ENCODE data around the gene TSR3.

TSR3 gene

GRCh38 chr16:1324286-1324826 is 27.3 kb downstream of the TSR3 start:
- no peak for DNase-seq (ENCODE audit: low read depth in 2 of 2)

- DNase-seq (ENCODE audit: low read depth in 2 of 2): no peak
Measured at GRCh38 chr16:1323296-1324239, 28.1 kb downstream of the TSR3 start.

- DNase-seq (ENCODE audit: low read depth in 2 of 2): no peak
Measured at GRCh38 chr16:1322407-1322806, 29.3 kb downstream of the TSR3 start.

GRCh38 chr16:1320658-1321240 is 30.9 kb downstream of the TSR3 start:
- no peak for DNase-seq (ENCODE audit: low read depth in 2 of 2)

- DNase-seq (ENCODE audit: low read depth in 2 of 2): no peak
Measured at GRCh38 chr16:1320097-1320496, 31.6 kb downstream of the TSR3 start.

GRCh38 chr16:1319041-1319440 is 32.6 kb downstream of the TSR3 start:
- no peak for DNase-seq (ENCODE audit: low read depth in 2 of 2)

GRCh38 chr16:1318268-1318545 is 33.5 kb downstream of the TSR3 start:
- DNase-seq (ENCODE audit: low read depth in 2 of 2): no peak

- no peak for DNase-seq (ENCODE audit: low read depth in 2 of 2)
Measured at GRCh38 chr16:1317479-1318267, 34.0 kb downstream of the TSR3 start.

- DNase-seq (ENCODE audit: low read depth in 2 of 2): no peak
Measured at GRCh38 chr16:1316033-1316405, 35.7 kb downstream of the TSR3 start.

GRCh38 chr16:1315081-1316032 is 36.3 kb downstream of the TSR3 start:
- no peak for DNase-seq (ENCODE audit: low read depth in 2 of 2)

GRCh38 chr16:1314399-1315068 is 37.1 kb downstream of the TSR3 start:
- DNase-seq (ENCODE audit: low read depth in 2 of 2): no peak

- DNase-seq (ENCODE audit: low read depth in 2 of 2): no peak
Measured at GRCh38 chr16:1313721-1314369, 37.8 kb downstream of the TSR3 start.

GRCh38 chr16:1312903-1313302 is 38.8 kb downstream of the TSR3 start:
- DNase-seq (ENCODE audit: low read depth in 2 of 2): no peak

GRCh38 chr16:1312467-1312816 is 39.2 kb downstream of the TSR3 start:
- DNase-seq (ENCODE audit: low read depth in 2 of 2): no peak

- no peak for DNase-seq (ENCODE audit: low read depth in 2 of 2)
Measured at GRCh38 chr16:1311738-1312466, 39.8 kb downstream of the TSR3 start.

- DNase-seq (ENCODE audit: low read depth in 2 of 2): no peak
Measured at GRCh38 chr16:1311212-1311737, 40.4 kb downstream of the TSR3 start.

- no peak for DNase-seq (ENCODE audit: low read depth in 2 of 2)
Measured at GRCh38 chr16:1310832-1311200, 40.9 kb downstream of the TSR3 start.

- DNase-seq (ENCODE audit: low read depth in 2 of 2): no peak
Measured at GRCh38 chr16:1309888-1310831, 41.5 kb downstream of the TSR3 start.
